ENCODE data around the gene FHAD1. TPM values are rescaled to one million over a fixed set of nuclear protein-coding genes. Genes with fewer than 3 reads are reported as not detected.
"Not testable (repeated sequence)": the region's sequence is repeated elsewhere in the genome, so short reads cannot be mapped to it uniquely, and the experiment has no call there.

Gene FHAD1
- total RNA-seq, 3 donors from 2014 or later (not counting 1 experiment from before 2014, with no cell fraction given), result 0.72 to 1.9 (median 1.7) TPM

- H3K27ac Mint-ChIP-seq, result peak overlapping the region; percentile 93 to 100
- peaks cover 51 to 83% of the 10 kb centered on the region in 2 donors for H3K4me1 Mint-ChIP-seq
- 93% methylated on average over 6 of the region's 6 CpGs for WGBS (ENCODE audit: insufficient coverage)
- H3K4me3 ChIP-seq (ENCODE audit: low read length), result no peak overlapping the region
- DNase-seq, result no peak
- H3K4me1 ChIP-seq (ENCODE audit: control insufficient read depth, insufficient read depth, low read length), result peaks cover 74% of the 10 kb centered on the region
- peaks cover 8% of the 10 kb centered on the region for H3K36me3 Mint-ChIP-seq
- H3K27me3 ChIP-seq (ENCODE audit: control insufficient read depth, insufficient read depth, low read length), result no peaks in the 10 kb centered on the region
- peak overlapping the region; percentile 68 for H3K4me3 Mint-ChIP-seq
- H3K27ac ChIP-seq (ENCODE audit: low read length), result peak overlapping the region; percentile 4
- no peaks in the 10 kb centered on the region for H3K9me3 Mint-ChIP-seq
- H3K9me3 ChIP-seq (ENCODE audit: control insufficient read depth, insufficient read depth, low read length), result no peaks in the 10 kb centered on the region
- peaks cover 78% of the 10 kb centered on the region for H3K36me3 ChIP-seq (ENCODE audit: control insufficient read depth, insufficient read depth, low read length)
- no peaks in the 10 kb centered on the region for H3K27me3 Mint-ChIP-seq (ENCODE audit: low read depth in 2 of 2)
- no peak for ATAC-seq
- intact Hi-C loops (cut with micrococcal nuclease), result no loop called here
- TF ChIP-seq CTCF (IDR thresholded peaks at IDR 0.05), result no peak
These were observed 180.2 kb downstream of the FHAD1 start for GRCh38 chr1:15427280-15427666.

GRCh38 chr1:15428252-15428651, 181.2 kb downstream of the FHAD1 start:
- Mint-ChIP-seq H3K4me3 (peak overlapping the region; percentile 68), H3K4me1 (peaks cover 49 to 80% of the 10 kb centered on the region in 2 donors), H3K27ac (peak overlapping the region; percentile 93 to 100)
- intact Hi-C loops (cut with micrococcal nuclease); H3K27me3 ChIP-seq (ENCODE audit: control insufficient read depth, insufficient read depth, low read length); H3K9me3 ChIP-seq (ENCODE audit: control insufficient read depth, insufficient read depth, low read length); DNase-seq; H3K36me3 Mint-ChIP-seq; H3K27me3 Mint-ChIP-seq (ENCODE audit: low read depth in 2 of 2); H3K27ac ChIP-seq (ENCODE audit: low read length); H3K4me3 ChIP-seq (ENCODE audit: low read length); H3K9me3 Mint-ChIP-seq; ATAC-seq: not testable (repeated sequence)
- Histone ChIP-seq H3K36me3 (ENCODE audit: control insufficient read depth, insufficient read depth, low read length) (peaks cover 75% of the 10 kb centered on the region), H3K4me1 (ENCODE audit: control insufficient read depth, insufficient read depth, low read length) (peaks cover 65% of the 10 kb centered on the region)
- 92% methylated on average over 10 of the region's 11 CpGs for WGBS (ENCODE audit: insufficient coverage)

GRCh38 chr1:15428815-15429435, 181.9 kb downstream of the FHAD1 start:
- H3K4me3 Mint-ChIP-seq, result peak overlapping the region; percentile 68
- H3K27ac Mint-ChIP-seq, result peak overlapping the region; percentile 93 to 100

More at GRCh38 chr1:15428815-15429435, 181.9 kb downstream of the FHAD1 start:
- no peaks in the 10 kb centered on the region for H3K27me3 Mint-ChIP-seq (ENCODE audit: low read depth in 2 of 2)
- DNase-seq, result peak in 1 of 2 donors; percentile 41
- H3K27me3 ChIP-seq (ENCODE audit: control insufficient read depth, insufficient read depth, low read length), result no peaks in the 10 kb centered on the region
- H3K36me3 Mint-ChIP-seq, result peaks cover 8% of the 10 kb centered on the region
- H3K4me1 Mint-ChIP-seq, result peaks cover 46 to 73% of the 10 kb centered on the region in 2 donors
- no peak for TF ChIP-seq CTCF (IDR thresholded peaks at IDR 0.05)
- no peak overlapping the region for H3K4me3 ChIP-seq (ENCODE audit: low read length)
- WGBS (ENCODE audit: insufficient coverage), result 90% methylated on average over 17 of the region's 18 CpGs
- no peak for ATAC-seq
- intact Hi-C loops (cut with micrococcal nuclease), result no loop called here
- no peaks in the 10 kb centered on the region for H3K9me3 ChIP-seq (ENCODE audit: control insufficient read depth, insufficient read depth, low read length)
- H3K9me3 Mint-ChIP-seq, result no peaks in the 10 kb centered on the region
- peaks cover 58% of the 10 kb centered on the region for H3K4me1 ChIP-seq (ENCODE audit: control insufficient read depth, insufficient read depth, low read length)
- peaks cover 70% of the 10 kb centered on the region for H3K36me3 ChIP-seq (ENCODE audit: control insufficient read depth, insufficient read depth, low read length)
- peak overlapping the region; percentile 24 for H3K27ac ChIP-seq (ENCODE audit: low read length)
